Mucosa of rectum (tissue), 2 donors: ENCODE results near the gene ETS1.
A peak's percentile ranks its signal among the peaks of the same experiment; 100 is the strongest.

Experiments
- H3K27ac ChIP-seq, 2 donors: one replicate each; pipeline ENCODE4 v1.7.0; 2013; ENCODE audit warnings: inconsistent platforms in 2 of 2, low read depth in 2 of 2, low read length in 2 of 2
- H3K27me3 ChIP-seq, 2 donors: one replicate each; pipeline ENCODE4 v1.7.0; 2013; ENCODE audit warnings: low read length in 2 of 2; ENCODE audit not compliant: control insufficient read depth in 2 of 2, insufficient read depth in 2 of 2
- H3K36me3 ChIP-seq, 2 donors: one replicate each; pipeline ENCODE4 v1.7.0; 2013; ENCODE audit warnings: low read length in 2 of 2; ENCODE audit not compliant: control insufficient read depth in 2 of 2, insufficient read depth in 2 of 2
- H3K4me1 ChIP-seq, 2 donors: one replicate each; pipeline ENCODE4 v1.7.0; 2013; ENCODE audit warnings: low read length in 2 of 2, mild to moderate bottlenecking in 1 of 2; ENCODE audit not compliant: control insufficient read depth in 2 of 2, insufficient read depth in 2 of 2
- H3K4me3 ChIP-seq, 2 donors: one replicate each; pipeline ENCODE4 v1.7.0; 2013; ENCODE audit warnings: low read length in 2 of 2
- H3K9ac ChIP-seq, 2 donors: one replicate each; pipeline ENCODE4 v1.7.0; 2013; ENCODE audit warnings: low read length in 2 of 2, low read depth in 1 of 2, mild to moderate bottlenecking in 1 of 2
- H3K9me3 ChIP-seq, 2 donors: one replicate each; pipeline ENCODE4 v1.7.0; 2013; ENCODE audit warnings: low read length in 2 of 2; ENCODE audit not compliant: control insufficient read depth in 2 of 2
- donor health status: healthy.
- donor health status: Normal muscosa, but diverticular disease.

Gene ETS1

DNA sequence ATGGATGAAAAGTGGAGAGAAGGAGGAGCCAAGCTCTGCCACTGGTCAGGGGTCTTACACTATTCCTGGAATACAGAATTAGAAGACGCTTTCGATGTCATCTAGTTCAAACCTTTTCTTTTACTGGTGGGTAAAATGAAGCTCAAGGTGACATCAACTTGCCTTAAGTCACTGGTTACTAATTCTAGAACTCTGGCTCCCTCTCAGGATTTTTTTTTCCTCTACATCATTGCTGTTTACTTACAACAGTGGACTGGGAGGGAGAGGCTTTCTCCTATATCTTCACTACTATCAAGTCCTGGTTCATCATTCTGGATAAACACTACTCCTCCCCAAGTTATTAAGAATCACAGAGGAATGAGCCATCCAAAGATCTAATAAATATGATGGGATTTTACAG, 82.9 kb downstream of the ETS1 start:
- peak overlapping the region; percentile 40 to 46 for H3K27ac ChIP-seq

DNA sequence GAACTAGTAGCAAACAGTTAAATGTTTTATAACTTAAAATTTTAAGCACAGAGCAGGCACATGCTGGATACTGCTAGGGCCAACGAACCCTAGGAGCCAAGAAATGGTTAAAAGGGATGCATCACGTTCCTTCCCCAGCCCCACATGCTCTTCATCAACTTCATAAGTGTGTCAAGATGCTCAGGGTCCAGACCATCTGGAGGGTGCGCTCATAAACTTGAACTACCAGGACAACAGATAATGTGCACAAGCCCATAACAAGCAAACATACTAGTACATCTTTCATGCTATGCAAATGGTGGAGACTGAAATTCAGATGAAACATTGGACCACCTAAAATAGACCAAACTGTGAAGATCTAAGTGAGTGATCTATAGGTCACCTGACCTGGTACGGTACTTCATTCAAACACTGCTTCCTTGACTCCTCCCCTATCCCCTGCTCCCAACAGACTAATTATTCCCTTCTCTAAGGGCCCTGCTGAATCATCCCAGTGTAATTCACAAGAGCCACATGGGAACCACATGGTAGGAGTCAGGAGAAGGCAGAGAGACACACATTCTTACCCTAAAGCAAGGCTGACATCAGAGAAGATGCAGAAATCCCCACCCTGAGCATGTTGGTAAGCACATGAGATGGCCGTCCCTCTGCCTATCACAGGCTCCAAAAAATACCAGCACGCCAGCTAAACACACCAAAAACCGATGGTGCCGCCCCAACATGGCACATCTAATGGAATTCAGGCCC, 83.9 kb downstream of the ETS1 start:
- H3K9me3 ChIP-seq: no peaks in the 10 kb centered on the region
- no peaks in the 10 kb centered on the region for H3K27me3 ChIP-seq
- no peak overlapping the region for H3K4me3 ChIP-seq
- H3K4me1 ChIP-seq: peaks cover 64 to 69% of the 10 kb centered on the region in 2 donors
- H3K36me3 ChIP-seq: no peaks in the 10 kb centered on the region
- H3K27ac ChIP-seq: peak overlapping the region; percentile 9 to 34
- H3K9ac ChIP-seq: no peak overlapping the region

More for the DNA sequence above, 82.9 kb downstream of the ETS1 start:
- Histone ChIP-seq H3K4me3 (no peak overlapping the region), H3K36me3 (no peaks in the 10 kb centered on the region), H3K27me3 (no peaks in the 10 kb centered on the region), H3K9ac (no peak overlapping the region), H3K4me1 (peaks cover 71 to 73% of the 10 kb centered on the region in 2 donors), H3K9me3 (no peaks in the 10 kb centered on the region)

DNA sequence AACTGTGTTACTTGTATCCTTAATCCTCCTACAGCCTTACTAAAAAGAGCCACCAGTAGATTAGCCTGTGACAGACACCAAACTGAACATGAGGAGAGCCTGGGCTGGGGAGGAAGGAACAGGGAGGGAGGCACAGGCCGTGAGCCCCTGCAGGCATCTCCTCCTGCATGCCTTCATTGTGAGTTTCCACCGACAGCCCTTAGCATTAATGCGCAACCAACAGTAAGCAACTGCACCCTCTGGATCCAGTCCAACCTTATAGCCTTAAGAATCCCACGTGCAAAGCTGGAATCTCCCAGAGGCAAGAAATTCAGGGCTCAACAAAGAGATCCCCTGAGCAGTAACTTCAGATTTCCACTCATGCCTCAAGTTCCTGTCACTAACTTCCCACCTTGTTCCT, 84.6 kb downstream of the ETS1 start:
- Histone ChIP-seq H3K36me3 (no peaks in the 10 kb centered on the region), H3K4me1 (peaks cover 62 to 65% of the 10 kb centered on the region in 2 donors)

GRCh38 chr11:128501632-128502549, 85.5 kb downstream of the ETS1 start:
- Histone ChIP-seq H3K27ac (peak overlapping the region; percentile 62 to 69), H3K27me3 (no peaks in the 10 kb centered on the region), H3K4me3 (peak overlapping the region in 1 of 2 donors; percentile 56), H3K4me1 (peaks cover 63 to 64% of the 10 kb centered on the region in 2 donors), H3K9ac (peak overlapping the region; percentile 10 to 20), H3K9me3 (no peaks in the 10 kb centered on the region), H3K36me3 (no peaks in the 10 kb centered on the region)

More for the DNA sequence above, 84.6 kb downstream of the ETS1 start:
- H3K27ac ChIP-seq: peak overlapping the region; percentile 62 to 69
- H3K27me3 ChIP-seq: no peaks in the 10 kb centered on the region
- H3K4me3 ChIP-seq: no peak overlapping the region
- H3K9ac ChIP-seq: no peak overlapping the region
- no peaks in the 10 kb centered on the region for H3K9me3 ChIP-seq

DNA sequence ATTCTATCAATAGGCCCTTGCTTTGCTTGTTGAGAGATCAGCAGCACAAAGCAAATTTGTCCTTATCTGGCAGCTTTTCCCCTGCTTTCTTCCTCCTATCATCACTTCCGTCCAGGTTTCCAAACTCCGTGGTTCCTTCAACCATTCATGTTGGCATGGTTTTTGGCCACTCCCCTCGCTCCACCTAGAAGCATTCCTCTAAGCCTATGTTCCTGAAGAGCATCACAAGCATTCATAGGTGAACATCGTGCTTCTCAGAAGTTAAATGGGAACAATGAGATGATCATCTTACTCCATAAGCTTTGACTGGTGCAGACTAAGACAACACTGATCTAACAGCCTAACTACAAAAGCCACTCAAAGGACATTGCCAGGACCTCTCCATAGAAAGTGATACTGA, 86.3 kb downstream of the ETS1 start:
- no peak overlapping the region for H3K9ac ChIP-seq
- H3K36me3 ChIP-seq: no peaks in the 10 kb centered on the region
- no peak overlapping the region for H3K4me3 ChIP-seq
- H3K4me1 ChIP-seq: peaks cover 67% of the 10 kb centered on the region in 2 donors
- H3K27ac ChIP-seq: peak overlapping the region; percentile 2 to 69
- no peaks in the 10 kb centered on the region for H3K27me3 ChIP-seq
- no peaks in the 10 kb centered on the region for H3K9me3 ChIP-seq

GRCh38 chr11:128500493-128500892, 86.9 kb downstream of the ETS1 start:
- Histone ChIP-seq H3K27ac (peak overlapping the region in 1 of 2 donors; percentile 2), H3K9ac (no peak overlapping the region), H3K4me3 (no peak overlapping the region), H3K36me3 (no peaks in the 10 kb centered on the region), H3K27me3 (no peaks in the 10 kb centered on the region), H3K4me1 (peaks cover 67 to 70% of the 10 kb centered on the region in 2 donors), H3K9me3 (no peaks in the 10 kb centered on the region)

DNA sequence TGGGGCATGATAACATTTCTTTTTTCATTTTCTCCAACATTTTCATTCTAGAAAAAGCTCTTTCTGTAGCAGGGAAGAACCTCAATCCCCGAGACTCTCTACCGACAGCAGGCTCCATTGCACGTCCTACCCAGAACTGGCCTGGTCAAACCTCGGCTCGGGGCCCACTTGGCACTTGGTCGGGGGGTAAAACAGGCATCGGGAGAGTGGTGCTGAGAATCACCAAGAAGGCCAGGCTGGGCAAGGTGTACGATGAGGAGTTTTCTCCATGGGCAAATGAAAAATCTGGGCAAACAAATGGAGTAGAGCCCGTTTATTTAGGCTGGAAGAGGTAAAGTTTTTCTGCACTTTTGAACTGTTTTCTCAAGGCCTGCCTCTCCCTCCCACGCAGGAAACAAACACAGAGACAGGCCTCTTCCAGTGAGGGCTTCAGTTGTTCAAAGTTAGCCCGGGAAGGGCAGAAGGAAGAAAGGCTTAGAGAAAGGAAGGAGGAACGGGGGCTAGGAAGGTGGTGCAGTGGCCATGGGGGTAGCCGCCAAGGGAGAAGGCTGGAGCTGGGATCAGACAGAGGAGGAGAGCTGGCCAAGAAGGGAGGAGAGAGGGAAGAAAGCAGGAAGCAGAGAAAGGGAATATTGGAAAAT, 87.6 kb downstream of the ETS1 start:
- Histone ChIP-seq H3K36me3 (no peaks in the 10 kb centered on the region), H3K9me3 (no peaks in the 10 kb centered on the region), H3K4me1 (peaks cover 62 to 64% of the 10 kb centered on the region in 2 donors), H3K27ac (peak overlapping the region; percentile 29 to 59), H3K9ac (no peak overlapping the region), H3K27me3 (no peaks in the 10 kb centered on the region), H3K4me3 (peak overlapping the region in 1 of 2 donors; percentile 3)

GRCh38 chr11:128498721-128499245, 88.6 kb downstream of the ETS1 start:
- H3K27ac ChIP-seq: peak overlapping the region in 1 of 2 donors; percentile 12
- H3K27me3 ChIP-seq: no peaks in the 10 kb centered on the region
- no peaks in the 10 kb centered on the region for H3K9me3 ChIP-seq
- H3K4me3 ChIP-seq: no peak overlapping the region
- no peak overlapping the region for H3K9ac ChIP-seq
- no peaks in the 10 kb centered on the region for H3K36me3 ChIP-seq
- H3K4me1 ChIP-seq: peaks cover 55 to 56% of the 10 kb centered on the region in 2 donors

GRCh38 chr11:128497776-128498095, 89.6 kb downstream of the ETS1 start:
- Histone ChIP-seq H3K9ac (no peak overlapping the region), H3K4me1 (peaks cover 53 to 60% of the 10 kb centered on the region in 2 donors), H3K27ac (peak overlapping the region; percentile 54 to 60), H3K9me3 (no peaks in the 10 kb centered on the region), H3K4me3 (peak overlapping the region in 1 of 2 donors; percentile 43), H3K36me3 (no peaks in the 10 kb centered on the region), H3K27me3 (no peaks in the 10 kb centered on the region)
